Lower lobe of right lung (tissue), 2 donors: ENCODE data around the gene TEX51. TPM values are rescaled to one million over a fixed set of nuclear protein-coding genes. Genes with fewer than 3 reads are reported as not detected.
A peak's percentile ranks its signal among the peaks of the same experiment; 100 is the strongest.

Source experiments
- ATAC-seq, 2 donors: fragments of 200-7000 bp; cut with Tn5 transposase; one replicate each; pipeline ENCODE4 v1.9.1; 2020 to 2022; ENCODE audit warnings: mild to moderate bottlenecking in 2 of 2, moderate library complexity in 2 of 2
- DNase-seq: peaks from one replicate; pipeline ENCODE4 v3.0.0-alpha.2; 2020
- H3K27ac ChIP-seq: fragments of 200-600 bp; one replicate; pipeline ENCODE4 v1.8.0; 2022
- H3K27me3 ChIP-seq: fragments of 200-600 bp; one replicate; pipeline ENCODE4 v1.8.0; 2022; ENCODE audit warnings: low read depth
- H3K36me3 ChIP-seq: fragments of 200-600 bp; one replicate; pipeline ENCODE4 v1.8.0; 2022; ENCODE audit warnings: mild to moderate bottlenecking
- H3K4me1 ChIP-seq: fragments of 200-600 bp; one replicate; pipeline ENCODE4 v1.8.0; 2022
- H3K4me3 ChIP-seq: fragments of 200-600 bp; one replicate; pipeline ENCODE4 v1.8.0; 2022; ENCODE audit warnings: mild to moderate bottlenecking
- H3K9me3 ChIP-seq: fragments of 200-600 bp; one replicate; pipeline ENCODE4 v1.8.0; 2022
- CTCF ChIP-seq: fragments of 200-600 bp; IDR thresholded peaks from one replicate; pipeline ENCODE4 v1.8.0; 2022; ENCODE audit warnings: antibody characterized with exemption, mild to moderate bottlenecking
- intact Hi-C: fragments of 100-400 bp; cut with DNase I; formaldehyde crosslinking; loops from one replicate; pipeline ENCODE4 v1.11.0; 2022
- total RNA-seq: library from RNA; stranded (reverse); fragmentation: NEBNext Ultra II Directional; extraction: Animal tissue kit (Norgen Biotek cat#: 25700); gene quantifications from one replicate; pipeline ENCODE4 v1.2.1, GENCODE V29; 2021
- donor health status: DM: no; HTN: yes; CAD: no; lungs with severe emphysema.

Gene TEX51
- total RNA-seq, 1 donor from 2014 or later: not detected

DNA sequence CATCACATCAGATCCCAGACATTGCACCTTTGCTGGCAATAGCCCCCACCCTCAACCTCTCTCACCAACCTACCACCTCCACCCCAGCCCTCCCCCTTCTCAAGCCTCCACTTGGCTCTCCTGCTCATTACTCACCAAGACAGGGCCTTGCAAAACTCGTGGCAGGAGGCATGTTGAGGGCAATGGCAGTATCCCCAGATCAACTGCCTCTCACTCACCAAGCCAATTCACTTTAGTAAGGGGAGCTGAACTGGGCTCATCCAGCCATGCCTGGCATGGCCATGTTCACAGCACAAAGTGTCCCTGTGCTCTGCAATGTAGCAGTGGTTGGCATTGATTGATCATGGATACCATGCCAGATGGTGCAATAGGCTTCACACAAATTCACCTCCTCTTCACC is 46.3 kb upstream of the TEX51 start:
- DNase-seq: no peak
- no peak overlapping the region for H3K27ac ChIP-seq
- ATAC-seq: no peak
- no peak overlapping the region for H3K4me3 ChIP-seq
- H3K4me1 ChIP-seq: no peaks in the 10 kb centered on the region
- TF ChIP-seq CTCF: no peak
- H3K9me3 ChIP-seq: no peaks in the 10 kb centered on the region
- H3K36me3 ChIP-seq: no peaks in the 10 kb centered on the region
- intact Hi-C loops: no loop called here
- H3K27me3 ChIP-seq: no peaks in the 10 kb centered on the region

- no peak for ATAC-seq
Measured at GRCh38 chr2:126855606-126856005, 43.1 kb upstream of the TEX51 start.

GRCh38 chr2:126856403-126856802 is 42.3 kb upstream of the TEX51 start:
- no peak for TF ChIP-seq CTCF
- DNase-seq: no peak

More at GRCh38 chr2:126855606-126856005, 43.1 kb upstream of the TEX51 start:
- DNase-seq: no peak
- TF ChIP-seq CTCF: no peak
- Histone ChIP-seq H3K27ac (no peak overlapping the region), H3K36me3 (no peaks in the 10 kb centered on the region), H3K4me1 (no peaks in the 10 kb centered on the region), H3K9me3 (no peaks in the 10 kb centered on the region), H3K27me3 (no peaks in the 10 kb centered on the region), H3K4me3 (no peak overlapping the region)
- intact Hi-C loops: no loop called here

DNA sequence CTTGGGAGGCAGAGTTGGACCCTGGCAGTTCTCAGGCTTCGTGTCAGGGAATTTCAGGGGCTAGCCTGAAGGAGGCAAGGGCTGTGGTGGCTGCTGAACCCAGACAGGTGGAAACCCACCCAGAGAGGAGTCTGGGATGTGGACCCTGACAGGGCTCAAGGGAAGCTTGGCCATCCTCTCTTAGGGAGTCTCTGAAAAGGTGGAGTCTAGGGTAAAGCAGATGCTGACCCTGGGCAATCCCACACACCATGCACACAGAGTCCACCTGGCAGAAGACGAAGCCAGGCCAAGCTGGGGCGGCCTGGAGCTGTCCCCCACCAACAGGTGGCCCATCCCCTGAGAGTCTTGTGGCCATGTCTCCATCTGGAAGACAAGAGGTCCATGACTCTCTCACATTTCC is 41.2 kb upstream of the TEX51 start:
- no peak for TF ChIP-seq CTCF
- ATAC-seq: no peak
- intact Hi-C loops: no loop called here
- DNase-seq: no peak
- Histone ChIP-seq H3K27ac (no peak overlapping the region), H3K36me3 (no peaks in the 10 kb centered on the region), H3K27me3 (no peaks in the 10 kb centered on the region), H3K4me1 (no peaks in the 10 kb centered on the region), H3K4me3 (no peak overlapping the region), H3K9me3 (no peaks in the 10 kb centered on the region)

More at GRCh38 chr2:126856403-126856802, 42.3 kb upstream of the TEX51 start:
- intact Hi-C loops: no loop called here
- Histone ChIP-seq H3K4me1 (no peaks in the 10 kb centered on the region), H3K9me3 (no peaks in the 10 kb centered on the region), H3K4me3 (no peak overlapping the region), H3K27me3 (no peaks in the 10 kb centered on the region), H3K36me3 (no peaks in the 10 kb centered on the region), H3K27ac (no peak overlapping the region)
- peak; percentile 28 to 35 for ATAC-seq

- TF ChIP-seq CTCF: no peak
- ATAC-seq (no peak), DNase-seq (no peak)
- intact Hi-C loops: no loop called here
- H3K27ac ChIP-seq: no peak overlapping the region
- no peak overlapping the region for H3K4me3 ChIP-seq
- no peaks in the 10 kb centered on the region for H3K9me3 ChIP-seq
- no peaks in the 10 kb centered on the region for H3K4me1 ChIP-seq
- H3K27me3 ChIP-seq: no peaks in the 10 kb centered on the region
- H3K36me3 ChIP-seq: no peaks in the 10 kb centered on the region
Measured at GRCh38 chr2:126858013-126858412, 40.7 kb upstream of the TEX51 start.

DNA sequence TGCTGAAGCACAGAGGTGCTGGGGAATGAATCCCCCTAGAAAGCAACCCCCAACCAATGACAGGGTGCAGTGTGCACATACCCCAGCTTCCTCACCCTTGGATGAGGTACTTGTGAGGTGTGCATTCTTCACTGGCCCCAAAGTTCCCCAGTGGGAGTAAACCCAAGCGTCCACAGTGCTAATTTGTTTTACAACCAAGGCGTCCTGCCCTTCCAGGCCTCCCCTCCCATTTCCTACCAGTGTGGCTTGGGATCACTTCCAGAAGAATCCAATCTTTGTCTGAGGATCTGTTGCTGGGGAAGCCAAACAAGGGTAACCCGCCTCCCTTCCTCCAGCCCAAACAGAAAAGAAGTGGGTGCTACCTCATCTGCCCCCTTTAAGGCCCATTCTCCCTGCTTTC is 40.3 kb upstream of the TEX51 start:
- intact Hi-C loops: no loop called here
- no peak overlapping the region for H3K4me3 ChIP-seq
- ATAC-seq: no peak
- TF ChIP-seq CTCF: no peak
- no peak for DNase-seq
- H3K27me3 ChIP-seq: no peaks in the 10 kb centered on the region
- no peak overlapping the region for H3K27ac ChIP-seq
- no peaks in the 10 kb centered on the region for H3K4me1 ChIP-seq
- no peaks in the 10 kb centered on the region for H3K36me3 ChIP-seq
- no peaks in the 10 kb centered on the region for H3K9me3 ChIP-seq
